ENCODE results near the gene PLEK2.

GRCh38 chr14:67405771-67406170 is 6.2 kb downstream of the PLEK2 start:
- TF ChIP-seq, protein P1, sequence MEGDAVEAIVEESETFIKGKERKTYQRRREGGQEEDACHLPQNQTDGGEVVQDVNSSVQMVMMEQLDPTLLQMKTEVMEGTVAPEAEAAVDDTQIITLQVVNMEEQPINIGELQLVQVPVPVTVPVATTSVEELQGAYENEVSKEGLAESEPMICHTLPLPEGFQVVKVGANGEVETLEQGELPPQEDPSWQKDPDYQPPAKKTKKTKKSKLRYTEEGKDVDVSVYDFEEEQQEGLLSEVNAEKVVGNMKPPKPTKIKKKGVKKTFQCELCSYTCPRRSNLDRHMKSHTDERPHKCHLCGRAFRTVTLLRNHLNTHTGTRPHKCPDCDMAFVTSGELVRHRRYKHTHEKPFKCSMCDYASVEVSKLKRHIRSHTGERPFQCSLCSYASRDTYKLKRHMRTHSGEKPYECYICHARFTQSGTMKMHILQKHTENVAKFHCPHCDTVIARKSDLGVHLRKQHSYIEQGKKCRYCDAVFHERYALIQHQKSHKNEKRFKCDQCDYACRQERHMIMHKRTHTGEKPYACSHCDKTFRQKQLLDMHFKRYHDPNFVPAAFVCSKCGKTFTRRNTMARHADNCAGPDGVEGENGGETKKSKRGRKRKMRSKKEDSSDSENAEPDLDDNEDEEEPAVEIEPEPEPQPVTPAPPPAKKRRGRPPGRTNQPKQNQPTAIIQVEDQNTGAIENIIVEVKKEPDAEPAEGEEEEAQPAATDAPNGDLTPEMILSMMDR (conservative IDR thresholded peaks at IDR 0.05 in 1 of 2, IDR thresholded peaks at IDR 0.05 in 1 of 2; ENCODE audit: low read depth in 1 of 2, low read length in 2 of 2): no peak
- TF ChIP-seq EZH2 (IDR thresholded peaks at IDR 0.05; ENCODE audit: low read length, missing control alignments): no peak

All from fibroblast of lung (primary cell).